ENCODE measurements around the gene HPCA.

The HPCA gene

DNA sequence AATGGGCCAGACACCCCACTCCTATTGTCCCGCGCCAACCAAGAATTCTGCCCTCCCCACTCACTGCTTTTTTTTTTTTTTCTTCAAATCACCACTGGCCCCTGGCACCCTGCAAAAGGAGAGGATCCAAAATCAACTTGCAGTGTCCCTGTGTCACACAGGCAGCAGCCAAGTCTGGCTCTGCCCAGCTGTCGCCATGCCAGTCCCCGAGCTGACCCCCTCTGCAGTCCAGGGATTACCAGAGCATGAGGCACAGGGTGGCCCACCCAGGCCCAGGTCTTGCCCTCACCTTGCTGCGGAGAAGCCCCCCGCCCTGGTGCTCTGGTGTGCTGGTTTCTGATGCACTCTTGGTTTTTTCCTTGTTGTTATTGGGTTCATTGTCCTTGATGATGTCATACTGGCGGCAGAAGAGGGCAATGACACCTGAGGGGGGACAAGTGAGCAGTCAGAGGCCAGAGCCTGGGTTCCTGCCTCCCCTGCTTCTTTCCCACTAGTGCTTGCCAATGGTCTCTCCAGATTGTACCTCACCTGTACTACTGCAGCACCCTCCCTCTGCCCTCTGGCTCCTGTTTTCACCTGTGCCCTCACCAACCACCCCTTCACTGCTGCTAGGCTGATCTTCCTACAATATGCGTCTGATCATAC, 21.8 kb upstream of the HPCA start:
- TF ChIP-seq, protein P1, sequence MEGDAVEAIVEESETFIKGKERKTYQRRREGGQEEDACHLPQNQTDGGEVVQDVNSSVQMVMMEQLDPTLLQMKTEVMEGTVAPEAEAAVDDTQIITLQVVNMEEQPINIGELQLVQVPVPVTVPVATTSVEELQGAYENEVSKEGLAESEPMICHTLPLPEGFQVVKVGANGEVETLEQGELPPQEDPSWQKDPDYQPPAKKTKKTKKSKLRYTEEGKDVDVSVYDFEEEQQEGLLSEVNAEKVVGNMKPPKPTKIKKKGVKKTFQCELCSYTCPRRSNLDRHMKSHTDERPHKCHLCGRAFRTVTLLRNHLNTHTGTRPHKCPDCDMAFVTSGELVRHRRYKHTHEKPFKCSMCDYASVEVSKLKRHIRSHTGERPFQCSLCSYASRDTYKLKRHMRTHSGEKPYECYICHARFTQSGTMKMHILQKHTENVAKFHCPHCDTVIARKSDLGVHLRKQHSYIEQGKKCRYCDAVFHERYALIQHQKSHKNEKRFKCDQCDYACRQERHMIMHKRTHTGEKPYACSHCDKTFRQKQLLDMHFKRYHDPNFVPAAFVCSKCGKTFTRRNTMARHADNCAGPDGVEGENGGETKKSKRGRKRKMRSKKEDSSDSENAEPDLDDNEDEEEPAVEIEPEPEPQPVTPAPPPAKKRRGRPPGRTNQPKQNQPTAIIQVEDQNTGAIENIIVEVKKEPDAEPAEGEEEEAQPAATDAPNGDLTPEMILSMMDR (IDR thresholded peaks at IDR 0.05; ENCODE audit: insufficient read depth, low read length, missing control alignments) = no peak
- POLR2A ChIA-PET = no interaction called here
- no peak for DNase-seq (ENCODE audit: low read depth, low spot score)
- H3K4me3 ChIP-seq (ENCODE audit: low read depth, low read length) = no peak overlapping the region
- CTCF ChIA-PET = interaction anchor here (7.7 kb wide), 1 partner anchor 9 kb away, joined by 112 read pairs; the partner anchor contains the start of gene FNDC5

DNA sequence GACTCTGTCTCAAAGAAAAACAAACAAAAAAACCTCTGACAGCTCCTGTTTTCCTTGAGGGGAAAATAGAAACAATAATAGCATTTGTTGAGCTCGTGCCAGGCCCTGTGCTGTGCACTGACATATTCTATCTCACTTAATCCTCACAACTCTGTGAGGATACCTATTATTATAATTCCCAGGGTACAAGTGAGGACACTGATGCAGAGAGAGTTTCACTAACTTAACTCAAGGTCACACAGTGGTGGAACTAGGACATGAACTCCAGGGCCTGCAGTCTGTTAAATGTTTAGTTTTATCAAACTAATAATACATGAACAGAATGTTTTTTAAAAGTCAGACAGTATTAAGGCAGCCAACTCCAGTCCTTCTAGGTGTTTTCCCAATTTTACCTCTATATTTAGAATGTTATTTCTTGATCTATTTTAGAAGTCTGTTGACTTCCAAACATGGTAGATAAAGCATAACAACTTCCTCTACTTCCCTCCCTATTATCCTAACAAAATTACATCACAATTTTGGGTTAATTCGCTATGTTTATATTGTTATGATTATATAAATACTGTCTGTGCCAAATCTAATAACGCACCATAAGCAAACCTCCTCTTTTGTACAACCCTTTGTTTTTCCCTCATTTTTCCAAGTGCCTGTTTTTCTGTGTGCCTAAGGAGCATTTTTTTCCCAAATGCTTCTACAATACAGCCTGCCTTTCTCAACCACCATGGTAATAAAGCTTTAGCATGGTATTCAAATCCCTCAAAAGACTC, 20.5 kb upstream of the HPCA start:
- TF ChIP-seq, protein P1 (IDR thresholded peaks at IDR 0.05; ENCODE audit: insufficient read depth, low read length, missing control alignments) = no peak
- CTCF ChIA-PET = interaction anchor here (0.7 to 3.0 kb wide), 5 partner anchors 10 to 227 kb away, joined by 3 to 22 read pairs (median 3); no protein-coding TSS in a partner anchor
- H3K4me3 ChIP-seq (ENCODE audit: low read depth, low read length) = no peak overlapping the region
- no peak for DNase-seq (ENCODE audit: low read depth, low spot score)
- POLR2A ChIA-PET = no interaction called here

DNA sequence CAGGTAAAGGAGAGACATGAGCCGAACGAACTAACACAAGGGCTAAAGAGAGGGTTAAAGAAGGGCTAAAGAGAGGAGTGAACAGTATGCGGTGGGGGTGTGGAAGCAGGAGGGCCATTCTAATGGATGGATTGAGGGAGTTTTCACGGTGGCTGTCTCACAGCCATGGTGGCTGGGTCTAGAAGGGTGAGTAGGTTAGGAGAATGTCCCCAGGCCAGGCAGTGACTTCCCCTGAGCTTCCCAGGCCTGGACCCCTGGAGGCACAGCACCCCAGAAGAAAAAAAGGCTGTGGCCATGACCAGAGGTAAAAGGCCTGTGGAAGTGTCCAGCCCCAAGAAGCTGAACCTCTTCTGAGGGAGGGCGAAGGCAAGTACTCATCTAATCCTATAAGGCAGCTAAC, 19.1 kb upstream of the HPCA start:
- ChIA-PET POLR2A (no interaction called here), CTCF (interaction anchor here (1.0 to 3.0 kb wide), 5 partner anchors 9 to 347 kb away, joined by 3 to 22 read pairs (median 4); no protein-coding TSS in a partner anchor)
- no peak for DNase-seq (ENCODE audit: low read depth, low spot score)
- H3K4me3 ChIP-seq (ENCODE audit: low read depth, low read length) = no peak overlapping the region
- TF ChIP-seq, protein P1 (IDR thresholded peaks at IDR 0.05; ENCODE audit: insufficient read depth, low read length, missing control alignments) = no peak

DNA sequence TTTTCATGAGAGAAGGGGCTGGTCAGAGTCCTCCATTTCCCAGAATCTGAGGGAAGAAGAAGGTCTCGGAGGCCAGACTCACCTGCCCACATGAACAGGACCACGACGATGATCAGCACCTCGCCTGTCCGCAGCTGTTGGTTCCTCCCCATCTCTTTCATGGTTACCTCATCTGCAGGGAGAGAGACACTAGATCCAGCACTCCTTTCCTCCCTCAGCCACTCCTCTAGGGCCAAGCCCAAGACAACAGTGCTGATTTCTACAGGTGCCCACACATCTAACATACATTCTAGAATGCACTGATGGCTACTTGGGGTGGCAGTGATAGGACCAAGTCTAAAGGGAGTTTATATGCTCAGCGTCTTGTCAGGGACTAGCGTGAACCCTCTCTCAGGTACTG, 18.6 kb upstream of the HPCA start:
- ChIA-PET POLR2A (no interaction called here), CTCF (interaction anchor here (1.0 to 3.0 kb wide), 4 partner anchors 9 to 347 kb away, joined by 3 to 22 read pairs (median 4); no protein-coding TSS in a partner anchor)
- no peak overlapping the region for H3K4me3 ChIP-seq (ENCODE audit: low read depth, low read length)
- TF ChIP-seq, protein P1 (IDR thresholded peaks at IDR 0.05; ENCODE audit: insufficient read depth, low read length, missing control alignments) = no peak
- DNase-seq (ENCODE audit: low read depth, low spot score) = no peak

DNA sequence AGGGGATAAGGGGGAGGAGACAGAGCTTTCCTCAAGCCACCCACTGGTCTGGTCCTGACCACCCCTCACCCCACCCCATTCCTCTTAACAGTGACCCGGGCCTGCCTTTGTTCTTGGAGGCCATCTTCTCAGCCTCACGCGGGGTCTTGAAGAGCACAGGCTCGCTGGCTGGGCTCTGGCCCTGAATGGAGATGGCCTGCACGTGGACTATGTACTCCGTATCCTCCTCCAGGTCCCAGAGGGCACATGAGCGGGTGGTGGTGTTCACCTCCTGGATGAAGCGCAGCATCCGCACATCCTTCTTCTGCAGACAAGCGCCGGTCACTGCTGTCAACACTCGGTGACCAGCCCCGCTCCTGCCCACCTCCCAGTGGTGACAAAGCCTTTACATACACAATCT, 18.2 kb upstream of the HPCA start:
- TF ChIP-seq, protein P1 (IDR thresholded peaks at IDR 0.05; ENCODE audit: insufficient read depth, low read length, missing control alignments) = no peak
- POLR2A ChIA-PET = no interaction called here
- DNase-seq (ENCODE audit: low read depth, low spot score) = no peak
- H3K4me3 ChIP-seq (ENCODE audit: low read depth, low read length) = no peak overlapping the region
- CTCF ChIA-PET = interaction anchor here (1.0 to 3.0 kb wide), 3 partner anchors 8 to 25 kb away, joined by 3 to 22 read pairs (median 3); no protein-coding TSS in a partner anchor

DNA sequence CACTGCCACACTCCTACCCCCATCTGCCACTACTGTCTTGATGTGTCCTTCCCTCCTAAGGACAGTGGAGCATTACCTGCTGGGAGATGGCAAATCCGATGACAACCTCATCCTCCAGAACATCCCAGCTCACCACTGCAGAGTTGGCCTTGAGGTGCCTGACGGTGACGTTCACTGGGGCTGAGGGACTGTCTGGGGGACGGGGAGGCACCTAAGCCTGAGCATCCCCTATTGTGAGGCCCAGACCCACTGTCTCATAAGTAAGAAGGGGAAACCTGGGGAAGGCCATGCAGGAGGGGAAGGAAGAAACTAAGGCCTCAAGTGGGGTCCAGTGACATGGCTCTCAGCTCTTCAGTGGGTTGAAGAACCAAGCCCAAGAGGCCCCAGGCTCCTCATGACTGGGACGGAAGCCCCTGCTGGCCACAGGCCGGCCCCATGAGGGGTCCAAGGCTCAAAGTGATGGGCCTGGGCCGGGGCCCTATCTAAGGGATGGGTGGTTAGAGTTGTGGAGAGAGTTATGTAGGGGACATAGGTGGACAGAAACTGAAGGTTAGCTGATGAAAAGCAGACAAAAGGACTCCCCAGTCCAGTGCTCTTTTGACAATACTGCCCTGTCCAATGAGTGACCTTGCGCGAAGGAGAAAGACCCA, 17.4 kb upstream of the HPCA start:
- no peak overlapping the region for H3K4me3 ChIP-seq (ENCODE audit: low read depth, low read length)
- no peak for DNase-seq (ENCODE audit: low read depth, low spot score)
- POLR2A ChIA-PET = no interaction called here
- CTCF ChIA-PET = interaction anchor here (0.5 to 1.0 kb wide), 3 partner anchors 10 to 348 kb away, joined by 3 to 4 read pairs (median 3); no protein-coding TSS in a partner anchor
- TF ChIP-seq, protein P1 (IDR thresholded peaks at IDR 0.05; ENCODE audit: insufficient read depth, low read length, missing control alignments) = no peak
